Activated B cell treated with CpG ODN at 0.5 μM for 24 hours (primary cell): Measurements from ENCODE around the gene EQTN. TPM values are rescaled to one million over a fixed set of nuclear protein-coding genes. Genes with fewer than 3 reads are reported as not detected.

Experiments
- ATAC-seq: fragments of 200-7000 bp; cut with Tn5 transposase; one replicate; pipeline ENCODE4 v1.10.0; 2021; ENCODE audit warnings: low read depth, mild to moderate bottlenecking, moderate library complexity
- CTCF ChIA-PET: fragments of 350-600 bp; sonication (Branson Sonifier 250); formaldehyde crosslinking; loops from one replicate; lab custom pipeline; 2021; ENCODE audit warnings: antibody characterized with exemption; lab: Charles Lee
- POLR2A ChIA-PET: fragments of 350-600 bp; sonication (Branson Sonifier 250); formaldehyde crosslinking; loops from one replicate; lab custom pipeline; 2021; ENCODE audit warnings: antibody characterized with exemption; lab: Charles Lee
- DNase-seq: peaks from one replicate; pipeline ENCODE4 v3.0.0; 2022
- H3K27ac Mint-ChIP-seq: one replicate; pipeline ENCODE4 v1.8.0; 2020; ENCODE audit warnings: mixed read lengths
- H3K27me3 Mint-ChIP-seq: one replicate; pipeline ENCODE4 v1.8.0; 2021; ENCODE audit warnings: mixed read lengths
- H3K36me3 Mint-ChIP-seq: one replicate; pipeline ENCODE4 v1.8.0; 2021; ENCODE audit warnings: low read depth, mixed read lengths
- H3K4me1 Mint-ChIP-seq: one replicate; pipeline ENCODE4 v1.8.0; 2021; ENCODE audit warnings: mixed read lengths
- H3K4me3 Mint-ChIP-seq: one replicate; pipeline ENCODE4 v1.8.0; 2020; ENCODE audit warnings: mild to moderate bottlenecking, mixed read lengths
- H3K9me3 Mint-ChIP-seq: one replicate; pipeline ENCODE4 v1.8.0; 2020; ENCODE audit warnings: mixed read lengths
- CTCF ChIP-seq: fragments of 200-600 bp; IDR thresholded peaks from one replicate; pipeline ENCODE4 v1.8.0; 2022; ENCODE audit warnings: antibody characterized with exemption, mild to moderate bottlenecking
- intact Hi-C: fragments of 100-400 bp; cut with micrococcal nuclease; formaldehyde crosslinking; loops from one replicate; pipeline ENCODE4 v1.15.1; 2024
- total RNA-seq: library from RNA; stranded (reverse); gene quantifications from 2 replicates; pipeline ENCODE4 v1.2.3, GENCODE V29; 2022

EQTN gene
- total RNA-seq, 1 donor from 2014 or later = not detected

GRCh38 chr9:27336126-27336525 lies 39.2 kb upstream of the EQTN start:
- ChIA-PET POLR2A (interaction anchor here (0.8 kb wide), 1 partner anchor 193 kb away, joined by 3 read pairs; the partner anchor contains the start of gene MOB3B), CTCF (interaction anchor here (1.3 to 11.1 kb wide), 3 partner anchors 13 to 195 kb away, joined by 3 to 201 read pairs (median 4); partner anchors contain the start of gene MOB3B)
- no peak overlapping the region for H3K4me3 Mint-ChIP-seq
- H3K27ac Mint-ChIP-seq = peak overlapping the region; percentile 15
- DNase-seq (no peak), ATAC-seq (no peak)
- H3K9me3 Mint-ChIP-seq = no peaks in the 10 kb centered on the region
- peaks cover 15% of the 10 kb centered on the region for H3K4me1 Mint-ChIP-seq
- no peaks in the 10 kb centered on the region for H3K27me3 Mint-ChIP-seq
- TF ChIP-seq CTCF = no peak
- intact Hi-C loops = no loop called here
- H3K36me3 Mint-ChIP-seq = peaks cover 2% of the 10 kb centered on the region

DNA sequence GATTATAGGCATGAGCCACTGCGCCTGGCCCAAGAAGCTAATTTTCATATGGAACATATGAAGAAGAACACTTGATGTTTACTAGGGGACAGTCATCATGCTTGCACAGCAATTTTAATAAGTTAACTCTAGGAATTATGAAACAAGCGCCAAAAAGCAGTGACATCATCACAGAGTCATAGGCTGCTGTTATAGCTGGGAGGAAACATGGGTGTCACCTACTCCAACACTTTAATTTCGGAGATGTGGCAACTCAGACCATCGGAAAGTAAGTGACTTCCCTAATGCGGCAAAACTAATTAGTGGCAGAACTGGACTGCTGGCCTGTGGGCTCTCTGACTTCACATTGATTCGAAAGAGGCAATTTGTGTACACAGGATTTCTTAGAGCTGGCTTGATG lies 38.1 kb upstream of the EQTN start:
- Mint-ChIP-seq H3K36me3 (peaks cover 8% of the 10 kb centered on the region), H3K4me3 (no peak overlapping the region), H3K4me1 (peaks cover 13% of the 10 kb centered on the region), H3K27me3 (no peaks in the 10 kb centered on the region), H3K9me3 (no peaks in the 10 kb centered on the region), H3K27ac (no peak overlapping the region)
- POLR2A ChIA-PET = interaction anchor here (0.6 kb wide), 2 partner anchors 22 to 193 kb away, joined by 3 read pairs; no protein-coding TSS in a partner anchor
- intact Hi-C loops = no loop called here
- DNase-seq (no peak), ATAC-seq (no peak)
- TF ChIP-seq CTCF = no peak
- CTCF ChIA-PET = interaction anchor here (0.8 to 11.1 kb wide), 4 partner anchors 15 to 212 kb away, joined by 3 to 201 read pairs (median 49); partner anchors contain the start of gene MOB3B

- CTCF ChIA-PET = interaction anchor here (0.5 to 11.1 kb wide), 38 partner anchors 8 to 273 kb away, joined by 3 to 201 read pairs (median 4); partner anchors contain the start of gene MOB3B
- peak; percentile 38 for TF ChIP-seq CTCF
- ATAC-seq (peak; percentile 96), DNase-seq (peak; percentile 48)
- H3K4me3 Mint-ChIP-seq = no peak overlapping the region
- no peaks in the 10 kb centered on the region for H3K9me3 Mint-ChIP-seq
- intact Hi-C loops = loop anchor here (1.0 to 5.0 kb wide), 7 partner anchors 34 to 215 kb away; partner anchors contain the start of gene MOB3B
- H3K36me3 Mint-ChIP-seq = peaks cover 22% of the 10 kb centered on the region
- POLR2A ChIA-PET = interaction anchor here (0.6 to 2.4 kb wide), 6 partner anchors 45 to 588 kb away, joined by 3 to 38 read pairs (median 3); partner anchors contain the start of gene MOB3B
- H3K4me1 Mint-ChIP-seq = peaks cover 13% of the 10 kb centered on the region
- H3K27me3 Mint-ChIP-seq = no peaks in the 10 kb centered on the region
- peak overlapping the region; percentile 36 for H3K27ac Mint-ChIP-seq
Measured at GRCh38 chr9:27333241-27334052, 36.5 kb upstream of the EQTN start.

DNA sequence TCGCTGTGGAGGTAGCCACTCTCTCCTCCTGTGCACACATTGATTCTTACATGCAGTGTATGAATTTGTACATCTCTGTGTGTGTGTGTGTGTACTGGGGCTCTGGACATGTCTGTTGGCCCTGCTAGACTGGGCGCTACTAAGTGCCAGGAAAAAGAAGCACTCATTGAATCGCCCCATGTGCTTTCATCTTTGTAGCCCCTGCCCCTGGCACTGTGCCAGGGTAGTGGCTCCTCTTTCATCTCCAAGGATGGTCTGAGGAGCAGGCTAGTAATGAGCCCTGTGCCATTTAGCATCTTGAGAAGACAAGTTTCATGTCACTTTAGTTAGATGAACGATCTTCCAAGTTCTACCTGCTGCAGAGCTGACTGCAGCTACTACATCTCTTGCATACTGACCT lies 34.4 kb upstream of the EQTN start:
- intact Hi-C loops = loop anchor here (5.0 kb wide), 1 partner anchor 111 kb away; no protein-coding TSS in a partner anchor
- ChIA-PET CTCF (interaction anchor here (0.9 to 11.1 kb wide), 8 partner anchors 18 to 230 kb away, joined by 3 to 201 read pairs (median 6); partner anchors contain the start of gene MOB3B), POLR2A (interaction anchor here (2.4 kb wide), 1 partner anchor 198 kb away, joined by 38 read pairs; the partner anchor contains the start of gene MOB3B)
- no peak for TF ChIP-seq CTCF
- H3K9me3 Mint-ChIP-seq = no peaks in the 10 kb centered on the region
- DNase-seq (no peak), ATAC-seq (no peak)
- H3K36me3 Mint-ChIP-seq = peaks cover 37% of the 10 kb centered on the region
- H3K4me1 Mint-ChIP-seq = peaks cover 8% of the 10 kb centered on the region
- no peaks in the 10 kb centered on the region for H3K27me3 Mint-ChIP-seq
- H3K4me3 Mint-ChIP-seq = no peak overlapping the region
- no peak overlapping the region for H3K27ac Mint-ChIP-seq

DNA sequence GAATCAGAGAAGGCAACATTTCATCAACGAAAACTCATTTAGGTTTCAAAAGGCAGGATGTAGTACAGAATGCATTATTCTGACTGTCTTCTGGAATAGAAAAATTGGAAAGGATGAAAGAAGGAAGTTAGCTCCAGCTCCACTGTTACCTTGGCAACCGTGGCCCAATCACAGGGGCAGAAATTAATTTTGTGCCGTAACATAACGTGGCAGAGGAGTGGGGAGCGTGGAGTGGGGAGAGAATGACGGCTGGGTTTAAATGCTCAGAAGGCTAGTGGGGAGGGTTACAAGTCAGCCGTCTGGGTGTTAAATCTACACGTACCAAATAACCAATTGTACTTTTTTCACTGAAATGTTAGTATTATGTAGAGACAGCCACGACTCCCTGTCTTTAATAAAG lies 32.3 kb upstream of the EQTN start:
- ATAC-seq = no peak
- POLR2A ChIA-PET = no interaction called here
- H3K4me3 Mint-ChIP-seq = no peak overlapping the region
- CTCF ChIA-PET = interaction anchor here (11.1 kb wide), 1 partner anchor 202 kb away, joined by 201 read pairs; the partner anchor contains the start of gene MOB3B
- intact Hi-C loops = no loop called here
- H3K36me3 Mint-ChIP-seq = peaks cover 48% of the 10 kb centered on the region
- no peak overlapping the region for H3K27ac Mint-ChIP-seq
- peaks cover 2% of the 10 kb centered on the region for H3K9me3 Mint-ChIP-seq
- no peak for TF ChIP-seq CTCF
- H3K4me1 Mint-ChIP-seq = peaks cover 8% of the 10 kb centered on the region
- no peaks in the 10 kb centered on the region for H3K27me3 Mint-ChIP-seq
- no peak for DNase-seq
